Effector memory CD8-positive, alpha-beta T cell (primary cell): Measurements from ENCODE around the gene MRPS16.

Experiments used
- ATAC-seq: fragments of 150-1000 bp; cut with Tn5 transposase; replicated peaks from 2 replicates; pipeline ENCODE4 v1.10.0; 2021; ENCODE audit warnings: mild to moderate bottlenecking, moderate library complexity
- DNase-seq, 3 experiments: peaks; one replicate each; pipeline ENCODE4 v3.0.0; 2021
- H3K27ac Mint-ChIP-seq, 2 donors: one replicate each; pipeline ENCODE4 v1.8.0; 2022; ENCODE audit warnings: mild to moderate bottlenecking in 2 of 2, mixed read lengths in 2 of 2, moderate library complexity in 2 of 2
- H3K27me3 Mint-ChIP-seq, 2 donors: one replicate each; pipeline ENCODE4 v1.8.0; 2022; ENCODE audit warnings: mixed read lengths in 2 of 2
- H3K36me3 Mint-ChIP-seq: one replicate; pipeline ENCODE4 v1.8.0; 2022; ENCODE audit warnings: mild to moderate bottlenecking, moderate library complexity, mixed read lengths; ENCODE audit not compliant: insufficient read depth
- H3K4me1 Mint-ChIP-seq, 2 donors: one replicate each; pipeline ENCODE4 v1.8.0; 2022; ENCODE audit warnings: low read depth in 2 of 2, mixed read lengths in 2 of 2
- H3K4me3 Mint-ChIP-seq, 2 donors: one replicate each; pipeline ENCODE4 v1.8.0; 2022; ENCODE audit warnings: mild to moderate bottlenecking in 2 of 2, mixed read lengths in 2 of 2, moderate library complexity in 2 of 2
- H3K9me3 Mint-ChIP-seq, 2 donors: one replicate each; pipeline ENCODE4 v1.8.0; 2022; ENCODE audit warnings: mixed read lengths in 2 of 2

The MRPS16 gene

DNA sequence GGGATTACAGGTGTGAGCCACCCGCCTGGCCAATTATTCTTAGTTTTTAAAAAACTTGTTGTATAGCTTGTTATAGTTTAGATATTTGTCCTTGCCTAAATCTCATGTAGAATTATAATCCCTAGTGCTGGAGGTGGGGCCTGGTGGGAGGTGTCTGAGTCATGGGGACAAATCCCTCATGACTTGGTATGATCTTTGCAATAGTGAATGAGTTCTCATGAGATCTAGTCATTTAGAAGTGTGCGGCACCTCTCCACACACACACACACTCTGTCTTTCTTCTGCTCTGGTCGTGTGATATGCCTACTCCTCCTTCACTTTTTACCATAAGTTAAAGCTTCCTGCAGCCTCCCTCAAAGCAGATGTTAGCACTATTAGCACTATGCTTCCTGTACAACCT lies 47.4 kb downstream of the MRPS16 start:
- Mint-ChIP-seq H3K36me3 (peaks cover 4% of the 10 kb centered on the region), H3K27me3 (no peaks in the 10 kb centered on the region), H3K9me3 (no peaks in the 10 kb centered on the region), H3K4me1 (peaks cover 0 to 1% of the 10 kb centered on the region in 2 donors), H3K27ac (no peak overlapping the region), H3K4me3 (no peak overlapping the region)
- ATAC-seq (no peak), DNase-seq (no peak)
